ENCODE results near the gene LRRFIP1. TPM values are rescaled to one million over a fixed set of nuclear protein-coding genes. Genes with fewer than 3 reads are reported as not detected.

LRRFIP1 gene
- total and polyA plus RNA-seq, 2 of the 13 experiments (the other 11 are each of a cell fraction or from before 2014, with no cell fraction given) = 15.9 to 40.5 TPM

GRCh38 chr2:237712477-237713377 lies 85.3 kb downstream of the LRRFIP1 start:
- intact Hi-C loops (cut with micrococcal nuclease; ENCODE audit: unreplicated experiment) = no loop called here
- POLR2A ChIA-PET = no interaction called here
- no peak for ATAC-seq
- no peak overlapping the region for H3K4me2 ChIP-seq (ENCODE audit: low read depth, low read length)
- H3K27ac ChIP-seq (ENCODE audit: extremely low read length, insufficient read depth, low read length) = no peak overlapping the region
- no peak overlapping the region for H3K4me3 ChIP-seq (replicated peaks in 1 of 3; ENCODE audit: insufficient read depth in 1 of 3, low read depth in 2 of 3, low read length in 3 of 3)
- H3K79me2 ChIP-seq (ENCODE audit: insufficient read depth, low read length) = peaks cover 16% of the 10 kb centered on the region
- no peak for FAIRE-seq
- H3K27me3 ChIP-seq (ENCODE audit: control insufficient read depth in 1 of 2, insufficient read depth in 2 of 2, low read length in 2 of 2) = no peaks in the 10 kb centered on the region
- H2AFZ ChIP-seq (ENCODE audit: low read length) = no peak overlapping the region
- no peaks in the 10 kb centered on the region for H3K9me3 ChIP-seq (ENCODE audit: low read length)
- no TSS peak for BruUV-seq (replicated peaks)
- TF ChIP-seq ZNF3 (CRISPR knock-in tag; IDR thresholded peaks at IDR 0.05) = no peak
- no peak for TF ChIP-seq SAFB2 (CRISPR knock-in tag; IDR thresholded peaks at IDR 0.05; ENCODE audit: borderline replicate concordance, low read depth)
- TF ChIP-seq, protein P1, sequence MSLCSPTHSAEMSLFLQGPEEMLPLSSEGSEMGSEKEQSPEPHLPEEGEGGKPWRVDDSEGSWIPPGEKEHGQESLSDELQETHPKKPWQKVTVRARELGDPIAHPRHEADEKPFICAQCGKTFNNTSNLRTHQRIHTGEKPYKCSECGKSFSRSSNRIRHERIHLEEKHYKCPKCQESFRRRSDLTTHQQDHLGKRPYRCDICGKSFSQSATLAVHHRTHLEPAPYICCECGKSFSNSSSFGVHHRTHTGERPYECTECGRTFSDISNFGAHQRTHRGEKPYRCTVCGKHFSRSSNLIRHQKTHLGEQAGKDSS (CRISPR knock-in tag; IDR thresholded peaks at IDR 0.05; ENCODE audit: borderline replicate concordance, low read depth) = no peak
- TF ChIP-seq FOXM1 (CRISPR knock-in tag; IDR thresholded peaks at IDR 0.05) = no peak
- no peak for TF ChIP-seq ZNF160 (CRISPR knock-in tag; IDR thresholded peaks at IDR 0.05)
- TF ChIP-seq ZNF34 (CRISPR knock-in tag; IDR thresholded peaks at IDR 0.05; ENCODE audit: borderline replicate concordance) = no peak
- TF ChIP-seq RFXANK (CRISPR knock-in tag; IDR thresholded peaks at IDR 0.05) = no peak
- TF ChIP-seq, protein P2, sequence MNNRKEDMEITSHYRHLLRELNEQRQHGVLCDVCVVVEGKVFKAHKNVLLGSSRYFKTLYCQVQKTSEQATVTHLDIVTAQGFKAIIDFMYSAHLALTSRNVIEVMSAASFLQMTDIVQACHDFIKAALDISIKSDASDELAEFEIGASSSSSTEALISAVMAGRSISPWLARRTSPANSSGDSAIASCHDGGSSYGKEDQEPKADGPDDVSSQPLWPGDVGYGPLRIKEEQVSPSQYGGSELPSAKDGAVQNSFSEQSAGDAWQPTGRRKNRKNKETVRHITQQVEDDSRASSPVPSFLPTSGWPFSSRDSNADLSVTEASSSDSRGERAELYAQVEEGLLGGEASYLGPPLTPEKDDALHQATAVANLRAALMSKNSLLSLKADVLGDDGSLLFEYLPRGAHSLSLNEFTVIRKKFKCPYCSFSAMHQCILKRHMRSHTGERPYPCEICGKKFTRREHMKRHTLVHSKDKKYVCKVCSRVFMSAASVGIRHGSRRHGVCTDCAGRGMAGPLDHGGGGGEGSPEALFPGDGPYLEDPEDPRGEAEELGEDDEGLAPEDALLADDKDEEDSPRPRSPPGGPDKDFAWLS (CRISPR knock-in tag; IDR thresholded peaks at IDR 0.05; ENCODE audit: borderline replicate concordance) = no peak
- TF ChIP-seq NR2C2 (CRISPR knock-in tag; IDR thresholded peaks at IDR 0.05; ENCODE audit: borderline replicate concordance) = no peak
- TF ChIP-seq HMGXB4 (CRISPR knock-in tag; IDR thresholded peaks at IDR 0.05; ENCODE audit: borderline replicate concordance in 1 of 2, low read depth in 1 of 2) = no peak
- no peak for TF ChIP-seq RFX1 (IDR thresholded peaks at IDR 0.05)
- no peak for TF ChIP-seq ZNF75D (CRISPR knock-in tag; IDR thresholded peaks at IDR 0.05; ENCODE audit: borderline replicate concordance)
- no peak for TF ChIP-seq BCL3 (CRISPR knock-in tag; IDR thresholded peaks at IDR 0.05)
- TF ChIP-seq HIVEP1 (CRISPR knock-in tag; IDR thresholded peaks at IDR 0.05) = no peak
- H3K36me3 ChIP-seq (replicated peaks in 1 of 2; ENCODE audit: control insufficient read depth in 1 of 2, insufficient read depth in 2 of 2, low read length in 2 of 2) = peaks cover 8 to 17% of the 10 kb centered on the region in 2 experiments
- peaks cover 50% of the 10 kb centered on the region for H3K4me1 ChIP-seq (ENCODE audit: insufficient read depth, low read length)
- CTCF ChIA-PET (ENCODE audit: low intra/inter-chr PET ratio, low total read pairs) = no interaction called here
- WGBS (ENCODE audit: low lambda C conversion rate) = 97% methylated on average over 26 of the region's 26 CpGs
- DNase-seq (ENCODE audit: low spot score) = no peak
- in situ Hi-C loops (cut with HindIII; ENCODE audit: extremely low pct_ligation_motif_present, low pct_unique_long_range_greater_than_20kb) = no loop called here
- H4K20me1 ChIP-seq (ENCODE audit: insufficient read depth, low read length) = peaks cover 6% of the 10 kb centered on the region; the same call in 1 of the 2 replicates
- H3K9ac ChIP-seq (ENCODE audit: insufficient read depth, low read depth, low read length) = no peak overlapping the region

All from HepG2 (cell line).